ENCODE data around the gene APBB2. TPM values are rescaled to one million over a fixed set of nuclear protein-coding genes. Genes with fewer than 3 reads are reported as not detected.

Gene APBB2
- total and polyA plus RNA-seq, 2 donors (not counting 1 experiment from before 2014, with no cell fraction given) = 4.4 to 15.8 TPM

DNA sequence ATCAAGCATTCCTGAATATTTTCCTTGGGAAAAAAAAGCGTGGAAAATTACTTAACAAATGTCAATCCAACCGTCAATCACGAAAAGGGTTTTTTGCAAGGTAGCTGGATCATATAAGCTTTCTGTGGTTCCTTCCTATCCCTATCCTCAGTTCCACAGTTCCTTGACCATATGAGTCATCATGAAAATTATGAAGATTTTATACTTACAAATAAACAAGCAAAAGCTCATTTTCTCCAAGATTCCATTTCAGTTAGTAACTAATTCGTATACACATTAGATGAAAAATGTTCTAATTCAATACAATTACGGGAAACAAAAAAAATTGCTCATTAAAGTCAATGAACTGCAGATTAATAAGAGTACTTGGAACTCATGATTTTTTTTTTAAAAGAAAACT, 235.8 kb downstream of the APBB2 start:
- intact Hi-C loops (cut with micrococcal nuclease) = no loop called here
- no peaks in the 10 kb centered on the region for H3K4me1 Mint-ChIP-seq
- no peak overlapping the region for H3K27ac Mint-ChIP-seq
- Histone ChIP-seq H3K79me2 (ENCODE audit: control insufficient read depth, insufficient read depth, low read length) (no peaks in the 10 kb centered on the region), H3K4me1 (ENCODE audit: control insufficient read depth in 2 of 2, insufficient read depth in 2 of 2, low read length in 2 of 2) (no peaks in the 10 kb centered on the region), H3K27me3 (replicated peaks in 1 of 4; ENCODE audit: control extremely low read depth in 1 of 4, control insufficient read depth in 3 of 4, insufficient read depth in 4 of 4, low read length in 3 of 4) (peaks cover 0 to 4% (median 0%) of the 10 kb centered on the region in 4 experiments), H3K4me2 (replicated peaks; ENCODE audit: low read depth, low read length, poor library complexity, severe bottlenecking) (no peak overlapping the region), H3K36me3 (replicated peaks in 1 of 2; ENCODE audit: control extremely low read depth in 1 of 2, control insufficient read depth in 1 of 2, extremely low read depth in 1 of 2, insufficient read depth in 2 of 2, low read length in 1 of 2) (no peaks in the 10 kb centered on the region), H2AFZ (ENCODE audit: insufficient read depth, low read depth, low read length, poor library complexity, severe bottlenecking) (no peak overlapping the region), H4K20me1 (ENCODE audit: control insufficient read depth, insufficient read depth, low read length, poor library complexity, severe bottlenecking) (no peaks in the 10 kb centered on the region), H3K9ac (ENCODE audit: low read length) (no peak overlapping the region), H3K27ac (ENCODE audit: low read length in 2 of 2) (no peak overlapping the region), H3K4me3 (ENCODE audit: control extremely low read depth in 1 of 5, extremely low read depth in 1 of 5, insufficient read depth in 1 of 5, low read depth in 2 of 5, low read length in 4 of 5) (no peak overlapping the region), H3K9me3 (ENCODE audit: control extremely low read depth in 1 of 3, control insufficient read depth in 2 of 3, insufficient read depth in 1 of 3, low read length in 2 of 3) (peaks cover 0 to 2% (median 1%) of the 10 kb centered on the region in 3 donors)
- peaks cover 12% of the 10 kb centered on the region for H3K27me3 Mint-ChIP-seq
- no peak for ATAC-seq (ENCODE audit: low read depth)
- no peak for TF ChIP-seq EZH2 (IDR thresholded peaks at IDR 0.05; ENCODE audit: borderline replicate concordance, insufficient read depth, low read depth, low read length, poor library complexity, severe bottlenecking)
- TF ChIP-seq, protein P1, sequence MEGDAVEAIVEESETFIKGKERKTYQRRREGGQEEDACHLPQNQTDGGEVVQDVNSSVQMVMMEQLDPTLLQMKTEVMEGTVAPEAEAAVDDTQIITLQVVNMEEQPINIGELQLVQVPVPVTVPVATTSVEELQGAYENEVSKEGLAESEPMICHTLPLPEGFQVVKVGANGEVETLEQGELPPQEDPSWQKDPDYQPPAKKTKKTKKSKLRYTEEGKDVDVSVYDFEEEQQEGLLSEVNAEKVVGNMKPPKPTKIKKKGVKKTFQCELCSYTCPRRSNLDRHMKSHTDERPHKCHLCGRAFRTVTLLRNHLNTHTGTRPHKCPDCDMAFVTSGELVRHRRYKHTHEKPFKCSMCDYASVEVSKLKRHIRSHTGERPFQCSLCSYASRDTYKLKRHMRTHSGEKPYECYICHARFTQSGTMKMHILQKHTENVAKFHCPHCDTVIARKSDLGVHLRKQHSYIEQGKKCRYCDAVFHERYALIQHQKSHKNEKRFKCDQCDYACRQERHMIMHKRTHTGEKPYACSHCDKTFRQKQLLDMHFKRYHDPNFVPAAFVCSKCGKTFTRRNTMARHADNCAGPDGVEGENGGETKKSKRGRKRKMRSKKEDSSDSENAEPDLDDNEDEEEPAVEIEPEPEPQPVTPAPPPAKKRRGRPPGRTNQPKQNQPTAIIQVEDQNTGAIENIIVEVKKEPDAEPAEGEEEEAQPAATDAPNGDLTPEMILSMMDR (IDR thresholded peaks at IDR 0.05) = no peak
- DNase-seq = no peak
- H3K4me3 Mint-ChIP-seq = no peak overlapping the region
- ChIA-PET CTCF (no interaction called here), POLR2A (no interaction called here)
- no peaks in the 10 kb centered on the region for H3K9me3 Mint-ChIP-seq (ENCODE audit: insufficient read depth)
- WGBS (ENCODE audit: insufficient coverage) = 100% methylated on average over 2 of the region's 5 CpGs

DNA sequence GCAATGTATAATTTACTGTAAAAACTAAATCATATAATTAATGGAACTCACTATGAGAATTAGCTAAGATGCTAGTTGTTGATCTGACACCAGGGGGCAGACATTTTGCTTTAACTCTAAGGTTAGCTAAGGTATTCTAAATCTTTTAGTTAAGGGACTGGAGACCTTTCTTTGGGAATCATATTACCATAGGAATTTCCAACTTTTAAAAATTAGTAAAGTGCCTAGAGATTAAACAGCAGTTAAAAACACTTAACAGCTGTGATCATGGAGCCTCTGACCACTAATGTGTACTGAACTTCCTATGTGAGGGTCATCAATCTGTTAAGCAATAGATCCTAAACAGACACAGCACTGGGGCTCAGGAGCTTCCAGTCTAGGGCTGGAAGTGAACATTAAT, 238.0 kb downstream of the APBB2 start:
- DNase-seq (peak; percentile 26), ATAC-seq (ENCODE audit: low read depth) (no peak)
- Histone ChIP-seq H3K79me2 (ENCODE audit: control insufficient read depth, insufficient read depth, low read length) (no peaks in the 10 kb centered on the region), H3K27me3 (replicated peaks in 1 of 4; ENCODE audit: control extremely low read depth in 1 of 4, control insufficient read depth in 3 of 4, insufficient read depth in 4 of 4, low read length in 3 of 4) (peaks cover 0 to 5% (median 0%) of the 10 kb centered on the region in 4 experiments), H3K27ac (ENCODE audit: low read length in 2 of 2) (no peak overlapping the region), H3K4me2 (replicated peaks; ENCODE audit: low read depth, low read length, poor library complexity, severe bottlenecking) (no peak overlapping the region), H3K4me3 (ENCODE audit: control extremely low read depth in 1 of 5, extremely low read depth in 1 of 5, insufficient read depth in 1 of 5, low read depth in 2 of 5, low read length in 4 of 5) (no peak overlapping the region), H3K36me3 (replicated peaks in 1 of 2; ENCODE audit: control extremely low read depth in 1 of 2, control insufficient read depth in 1 of 2, extremely low read depth in 1 of 2, insufficient read depth in 2 of 2, low read length in 1 of 2) (no peaks in the 10 kb centered on the region), H2AFZ (ENCODE audit: insufficient read depth, low read depth, low read length, poor library complexity, severe bottlenecking) (no peak overlapping the region), H3K4me1 (ENCODE audit: control insufficient read depth in 2 of 2, insufficient read depth in 2 of 2, low read length in 2 of 2) (no peaks in the 10 kb centered on the region), H3K9me3 (ENCODE audit: control extremely low read depth in 1 of 3, control insufficient read depth in 2 of 3, insufficient read depth in 1 of 3, low read length in 2 of 3) (peaks cover 0 to 2% (median 1%) of the 10 kb centered on the region in 3 donors), H4K20me1 (ENCODE audit: control insufficient read depth, insufficient read depth, low read length, poor library complexity, severe bottlenecking) (no peaks in the 10 kb centered on the region), H3K9ac (ENCODE audit: low read length) (no peak overlapping the region)
- TF ChIP-seq, protein P1 (IDR thresholded peaks at IDR 0.05) = peak; percentile 58
- TF ChIP-seq EZH2 (IDR thresholded peaks at IDR 0.05; ENCODE audit: borderline replicate concordance, insufficient read depth, low read depth, low read length, poor library complexity, severe bottlenecking) = no peak
- Mint-ChIP-seq H3K27me3 (peaks cover 22% of the 10 kb centered on the region), H3K27ac (no peak overlapping the region), H3K4me1 (no peaks in the 10 kb centered on the region), H3K4me3 (no peak overlapping the region), H3K9me3 (ENCODE audit: insufficient read depth) (no peaks in the 10 kb centered on the region)
- POLR2A ChIA-PET = no interaction called here
- intact Hi-C loops (cut with micrococcal nuclease) = no loop called here
- CTCF ChIA-PET = interaction anchor here (0.6 to 1.4 kb wide), 4 partner anchors 10 to 1295 kb away, joined by 3 to 5 read pairs (median 4); no protein-coding TSS in a partner anchor
